G401.6 (cell line): ENCODE measurements around the gene COQ8B.
"Not testable (repeated sequence)": the region's sequence is repeated elsewhere in the genome, so short reads cannot be mapped to it uniquely, and the experiment has no call there.

Experiments used
- FAIRE-seq: peaks from 2 replicates; lab custom pipeline; 2012; peaks lifted over from hg19 to GRCh38; lab: Jason Lieb, UNC

Gene COQ8B

GRCh38 chr19:40666803-40667438 is 49.8 kb downstream of the COQ8B start:
- FAIRE-seq = no peak

GRCh38 chr19:40663695-40664692 is 52.7 kb downstream of the COQ8B start:
- no peak for FAIRE-seq

DNA sequence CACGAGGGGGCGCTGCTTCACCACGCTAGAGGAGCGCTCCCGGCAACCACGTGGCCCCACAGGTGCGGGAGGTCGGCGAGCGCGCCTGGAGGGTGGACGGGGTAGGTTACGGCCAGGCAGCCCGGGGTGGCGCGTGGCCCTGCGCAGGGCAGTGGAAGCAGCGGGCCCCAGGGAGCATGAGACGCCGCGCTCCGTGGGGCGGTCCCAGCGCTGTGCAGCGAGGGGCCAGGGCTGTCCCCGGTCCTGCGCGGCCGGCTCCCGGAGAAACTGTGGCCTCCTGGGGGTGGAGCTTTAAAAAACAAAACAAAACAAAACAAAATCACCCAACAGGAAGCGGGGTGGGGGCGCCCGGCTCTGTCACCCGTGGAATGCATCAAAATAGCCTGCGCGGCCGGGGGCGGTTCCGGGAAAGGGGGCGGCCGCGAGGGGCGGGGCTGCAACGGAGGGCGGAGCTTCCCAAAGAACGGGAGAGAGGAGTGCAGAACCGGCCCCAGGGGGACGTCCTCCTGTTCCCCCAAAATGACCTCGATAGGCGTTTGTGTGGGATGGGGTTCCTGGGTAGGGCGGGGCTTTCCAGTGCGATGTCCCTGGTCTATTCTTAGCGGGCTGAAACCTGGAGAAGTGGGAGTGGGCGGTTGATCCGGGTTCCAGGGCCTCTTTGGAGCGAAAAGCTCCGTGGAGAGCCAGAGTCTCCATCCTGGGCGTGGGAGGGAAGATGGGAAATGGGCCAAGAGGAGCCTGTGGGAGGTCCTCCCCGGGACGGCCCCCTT is 53.6 kb downstream of the COQ8B start:
- no peak for FAIRE-seq

GRCh38 chr19:40661616-40662015 is 55.1 kb downstream of the COQ8B start:
- FAIRE-seq = no peak

GRCh38 chr19:40659566-40659965 is 57.1 kb downstream of the COQ8B start:
- no peak for FAIRE-seq

GRCh38 chr19:40659116-40659515 is 57.6 kb downstream of the COQ8B start:
- no peak for FAIRE-seq

DNA sequence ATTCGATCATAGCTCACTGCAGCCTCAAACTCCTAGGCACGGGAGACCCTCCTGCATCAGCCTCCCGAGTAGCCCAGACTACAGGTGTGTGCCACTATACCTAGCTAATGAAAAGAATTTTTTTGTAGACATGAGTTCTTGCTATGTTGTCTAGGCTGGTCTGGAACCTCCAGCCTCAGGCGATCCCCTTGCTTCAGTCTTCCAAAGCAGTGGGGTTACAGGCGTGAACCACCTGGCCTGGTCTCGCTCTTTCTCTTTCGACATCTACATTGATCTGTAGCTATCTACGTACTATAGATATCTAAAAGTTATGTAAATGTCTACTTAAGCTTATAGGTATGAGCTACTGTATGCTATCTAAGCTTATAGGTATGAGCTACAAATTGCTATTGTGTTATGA is 58.7 kb downstream of the COQ8B start:
- no peak for FAIRE-seq

GRCh38 chr19:40655684-40656083 is 61.0 kb downstream of the COQ8B start:
- FAIRE-seq = not testable (repeated sequence)

DNA sequence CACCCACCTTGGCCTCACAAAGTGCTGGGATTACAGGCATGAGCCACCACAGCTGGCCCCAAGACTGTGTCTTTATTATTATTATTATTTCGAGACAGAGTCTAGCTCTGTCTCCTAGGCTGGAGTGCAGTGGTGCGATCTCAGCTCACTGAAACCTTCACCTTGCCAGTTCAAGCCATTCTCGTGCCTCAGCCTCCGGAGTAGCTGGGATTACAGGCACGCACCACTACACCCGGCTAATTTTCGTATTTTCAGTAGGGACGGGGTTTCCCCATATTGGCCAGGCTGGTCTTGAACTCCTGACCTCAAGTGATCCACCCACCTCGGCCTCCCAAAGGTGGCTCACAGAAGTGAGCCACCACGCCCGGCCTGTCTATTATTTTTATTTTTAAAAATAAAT is 64.4 kb downstream of the COQ8B start:
- not testable (repeated sequence) for FAIRE-seq

- no peak for FAIRE-seq
Observed at GRCh38 chr19:40650749-40651305, 65.9 kb downstream of the COQ8B start.

DNA sequence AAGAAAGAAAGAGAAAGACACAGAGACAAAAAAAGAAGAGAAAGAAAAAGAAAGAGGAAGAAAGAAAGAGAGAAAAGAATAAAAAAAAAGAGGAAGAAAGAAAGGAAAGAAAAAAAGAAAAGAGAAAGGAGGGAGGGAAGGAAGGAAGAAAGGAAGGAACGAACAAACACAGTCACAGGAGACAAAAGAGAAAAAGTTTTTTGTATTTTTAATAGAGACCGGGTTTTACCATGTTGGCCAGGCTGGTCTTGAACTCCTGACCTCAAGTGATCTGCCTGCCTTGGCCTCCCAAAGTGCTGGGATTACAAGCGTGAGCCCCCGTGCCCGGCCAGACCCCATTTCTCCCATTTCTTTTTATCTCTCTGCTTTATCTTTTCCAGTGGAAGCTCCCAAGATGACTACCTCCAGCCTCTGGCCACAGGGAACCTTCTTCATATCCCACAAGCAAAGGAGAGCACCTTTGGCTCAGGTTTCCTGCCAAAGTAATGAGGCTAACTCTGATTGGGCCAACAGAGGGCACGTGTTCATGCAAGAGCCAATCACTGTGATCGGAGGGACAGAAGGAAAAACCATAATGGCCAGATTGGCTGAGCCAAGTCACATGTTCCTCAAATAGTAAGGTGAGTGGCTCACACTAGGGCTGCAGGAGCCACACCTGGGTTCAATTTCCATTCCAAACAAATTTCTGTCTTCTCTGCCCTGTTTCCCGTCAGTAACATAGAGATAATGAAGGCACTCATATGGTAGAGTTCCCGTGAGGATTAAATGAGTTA is 66.6 kb downstream of the COQ8B start:
- FAIRE-seq = not testable (repeated sequence)

GRCh38 chr19:40646743-40647254 is 69.9 kb downstream of the COQ8B start:
- no peak for FAIRE-seq

GRCh38 chr19:40642757-40643305 is 73.9 kb downstream of the COQ8B start:
- FAIRE-seq = no peak

- FAIRE-seq = no peak
Observed at GRCh38 chr19:40642051-40642706, 74.5 kb downstream of the COQ8B start.
